Fibroblast of mammary gland (primary cell): ENCODE measurements around the gene SGIP1.

Source experiments
- DNase-seq: peaks from one replicate; pipeline ENCODE4 v3.0.0-alpha.2; 2010; ENCODE audit warnings: low read depth
- H3K4me3 ChIP-seq: 2 replicates; pipeline ENCODE4 v1.5.1; 2011; ENCODE audit warnings: low read depth, mild to moderate bottlenecking, low read length, moderate library complexity; ENCODE audit not compliant: control insufficient read depth
- TF ChIP-seq, protein P1 (sequence below): conservative IDR thresholded peaks from 2 replicates; pipeline ENCODE4 v1.5.1; 2011; ENCODE audit warnings: low read depth, low read length, inconsistent platforms; ENCODE audit not compliant: control insufficient read depth, insufficient read depth

SGIP1 gene

DNA sequence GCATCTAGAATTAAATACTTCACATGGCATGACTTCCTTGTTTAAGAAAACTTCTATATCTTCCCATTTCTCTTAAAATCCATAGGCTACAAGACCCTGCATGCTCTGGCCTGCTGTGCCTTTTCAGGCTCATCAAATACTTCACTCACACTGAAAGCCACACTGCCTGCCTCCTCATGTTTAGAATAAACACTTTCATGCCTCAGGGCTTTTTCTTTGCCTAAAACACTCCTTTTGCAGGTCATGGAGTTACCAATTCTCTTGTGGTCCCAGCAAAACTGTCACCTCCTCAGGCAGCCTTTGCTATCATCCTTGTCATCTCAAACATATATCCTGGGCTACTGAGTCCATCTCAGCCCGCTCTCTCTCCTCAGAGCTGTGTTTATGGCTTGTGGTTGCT, 5.5 kb downstream of the SGIP1 start:
- TF ChIP-seq, protein P1, sequence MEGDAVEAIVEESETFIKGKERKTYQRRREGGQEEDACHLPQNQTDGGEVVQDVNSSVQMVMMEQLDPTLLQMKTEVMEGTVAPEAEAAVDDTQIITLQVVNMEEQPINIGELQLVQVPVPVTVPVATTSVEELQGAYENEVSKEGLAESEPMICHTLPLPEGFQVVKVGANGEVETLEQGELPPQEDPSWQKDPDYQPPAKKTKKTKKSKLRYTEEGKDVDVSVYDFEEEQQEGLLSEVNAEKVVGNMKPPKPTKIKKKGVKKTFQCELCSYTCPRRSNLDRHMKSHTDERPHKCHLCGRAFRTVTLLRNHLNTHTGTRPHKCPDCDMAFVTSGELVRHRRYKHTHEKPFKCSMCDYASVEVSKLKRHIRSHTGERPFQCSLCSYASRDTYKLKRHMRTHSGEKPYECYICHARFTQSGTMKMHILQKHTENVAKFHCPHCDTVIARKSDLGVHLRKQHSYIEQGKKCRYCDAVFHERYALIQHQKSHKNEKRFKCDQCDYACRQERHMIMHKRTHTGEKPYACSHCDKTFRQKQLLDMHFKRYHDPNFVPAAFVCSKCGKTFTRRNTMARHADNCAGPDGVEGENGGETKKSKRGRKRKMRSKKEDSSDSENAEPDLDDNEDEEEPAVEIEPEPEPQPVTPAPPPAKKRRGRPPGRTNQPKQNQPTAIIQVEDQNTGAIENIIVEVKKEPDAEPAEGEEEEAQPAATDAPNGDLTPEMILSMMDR, result no peak
- H3K4me3 ChIP-seq, result no peak overlapping the region
- no peak for DNase-seq

DNA sequence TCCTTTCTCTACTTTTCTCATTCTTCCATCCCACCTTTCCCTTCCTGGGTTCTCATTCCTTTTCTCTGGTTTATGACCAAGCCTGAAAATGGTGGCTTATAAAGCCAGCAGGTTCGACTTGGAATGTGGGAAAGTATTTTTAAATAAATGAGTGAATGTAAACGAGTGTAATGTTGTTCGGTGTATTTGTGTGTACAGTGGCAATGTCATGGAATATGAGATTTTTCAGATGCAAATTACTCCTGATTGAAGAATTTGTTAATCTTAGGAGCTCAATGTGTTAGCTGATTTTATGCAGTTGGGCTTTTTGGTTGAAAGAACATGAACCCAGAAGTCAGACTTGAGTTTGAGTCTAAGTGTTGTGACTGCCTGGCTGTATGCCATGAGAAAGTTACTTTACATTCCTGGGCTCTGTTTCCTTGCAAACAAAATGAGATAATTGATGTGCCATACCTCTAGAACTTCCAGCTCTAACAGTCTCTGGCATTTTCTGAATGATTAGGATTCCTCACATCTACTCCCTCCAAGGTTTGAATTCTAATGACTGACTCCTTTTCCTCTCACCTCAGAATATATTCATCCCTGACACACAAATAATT, 6.6 kb downstream of the SGIP1 start:
- H3K4me3 ChIP-seq, result no peak overlapping the region
- TF ChIP-seq, protein P1, result no peak
- DNase-seq, result peak; percentile 43

DNA sequence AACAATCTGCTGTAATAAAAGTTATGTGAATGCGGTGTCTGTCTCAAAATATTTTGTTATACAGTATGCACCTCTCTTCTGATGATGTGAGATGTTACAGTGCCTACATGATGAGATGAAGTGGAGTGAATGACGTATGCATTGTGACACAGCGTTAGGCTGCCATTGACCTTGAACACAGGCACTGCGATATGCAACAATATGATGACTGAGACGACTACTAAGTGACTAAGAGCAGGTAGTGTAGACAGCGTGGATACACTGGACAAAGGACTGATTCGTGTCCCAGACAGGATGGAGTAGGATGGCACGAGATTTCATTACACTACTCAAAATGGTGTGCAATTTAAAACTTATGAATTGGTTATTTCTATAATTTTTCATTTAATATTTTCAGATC, 8.4 kb downstream of the SGIP1 start:
- TF ChIP-seq, protein P1, result no peak
- no peak overlapping the region for H3K4me3 ChIP-seq
- no peak for DNase-seq

DNA sequence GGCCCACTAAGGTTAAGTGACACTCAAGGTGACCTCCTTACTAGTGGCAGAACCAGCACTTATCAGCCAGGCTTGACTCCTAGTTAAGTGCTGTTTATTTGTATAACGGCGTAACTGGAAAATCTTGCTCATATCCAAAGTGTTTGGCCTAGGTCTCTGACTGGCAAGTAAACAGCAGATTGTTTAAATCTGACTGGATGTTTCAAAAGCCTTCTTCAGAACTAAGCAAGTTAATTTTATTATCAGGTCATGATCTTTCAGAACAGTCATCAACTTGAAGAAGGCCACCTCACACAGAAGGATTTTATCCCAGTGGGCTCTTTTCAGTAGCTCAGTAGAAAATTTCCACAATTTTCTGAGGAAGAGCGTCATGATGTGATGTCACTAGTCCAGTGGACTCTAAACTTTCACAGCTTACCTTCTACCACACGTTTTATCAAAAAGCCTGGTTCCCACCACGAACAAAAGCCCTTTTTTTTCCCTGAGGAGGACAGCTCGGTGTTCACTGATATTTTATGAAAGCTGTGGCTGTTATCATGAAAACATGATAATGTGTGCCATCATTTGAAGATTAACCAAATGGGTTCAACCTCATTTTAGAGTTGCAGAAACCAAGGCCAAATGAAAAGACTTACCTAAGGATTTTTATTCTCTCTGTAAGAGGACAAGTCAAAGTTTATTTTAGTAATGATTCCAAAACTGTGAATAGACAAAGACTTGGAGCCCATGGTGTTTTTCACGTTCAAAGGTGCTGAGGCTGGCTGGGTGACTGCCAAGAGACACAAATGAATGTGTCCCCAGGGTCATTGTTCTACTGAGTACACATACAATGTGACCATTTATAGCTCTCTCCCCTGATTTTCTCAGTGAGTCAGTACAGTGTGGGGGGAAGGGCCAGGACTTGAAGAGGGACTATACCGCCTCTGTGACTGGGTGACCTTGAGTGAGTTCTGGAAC, 9.1 kb downstream of the SGIP1 start:
- no peak overlapping the region for H3K4me3 ChIP-seq
- TF ChIP-seq, protein P1, result no peak
- DNase-seq, result peak; percentile 82

DNA sequence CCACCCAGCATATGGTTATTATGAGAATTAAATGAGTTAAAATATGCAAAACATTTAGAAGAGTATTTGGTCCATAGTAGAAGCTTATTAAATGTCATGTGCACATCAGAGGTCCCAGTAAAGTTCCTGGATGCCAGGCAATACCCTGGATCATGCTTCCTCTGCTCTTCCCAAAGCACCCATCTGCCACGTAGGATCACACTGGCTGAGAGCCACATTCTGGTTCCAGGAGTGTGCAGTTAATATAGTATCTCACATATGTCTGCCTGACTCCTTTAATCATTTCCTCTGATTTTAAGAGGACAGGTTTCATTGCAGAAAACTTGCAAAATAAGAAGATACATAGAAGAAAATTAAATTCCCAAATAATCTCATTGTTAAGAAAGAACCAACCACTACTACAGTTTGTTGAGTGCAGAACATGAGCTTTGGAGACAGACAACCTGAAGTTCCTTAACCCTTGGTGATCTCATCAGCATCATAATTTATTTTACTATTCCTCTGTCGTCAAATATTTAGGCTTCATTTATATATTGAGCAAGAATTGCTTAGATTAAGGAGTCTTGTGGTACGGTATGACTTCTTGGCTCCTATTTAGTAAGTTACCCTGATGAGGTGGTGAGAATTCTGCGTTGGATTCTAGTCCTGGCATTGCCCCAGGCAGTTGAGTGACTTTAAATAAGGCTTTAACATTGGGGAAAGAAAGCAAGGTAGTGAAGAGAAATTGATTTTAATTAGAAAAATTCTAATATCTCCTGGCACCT, 12.3 kb downstream of the SGIP1 start:
- TF ChIP-seq, protein P1, result no peak
- DNase-seq, result peak; percentile 50
- H3K4me3 ChIP-seq, result no peak overlapping the region

DNA sequence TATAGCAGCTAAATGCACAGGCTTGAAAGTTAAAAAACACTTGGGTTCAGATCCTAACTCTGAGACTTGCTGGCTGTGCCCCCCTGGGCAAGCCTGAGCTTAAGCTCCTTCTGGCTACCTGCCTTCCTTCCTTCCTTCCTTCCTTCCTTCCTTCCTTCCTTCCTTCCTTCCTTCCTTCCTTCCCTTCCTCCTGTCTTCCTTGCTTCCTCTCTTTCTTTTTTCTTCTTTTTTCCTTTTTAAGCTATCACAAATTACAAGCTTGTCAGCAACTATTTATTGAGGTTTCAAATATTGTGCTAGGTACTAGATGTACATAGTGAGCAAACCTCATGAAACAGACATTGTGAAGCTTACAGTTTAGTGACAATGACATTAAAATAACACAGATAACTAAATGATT, 15.1 kb downstream of the SGIP1 start:
- TF ChIP-seq, protein P1, result no peak

More for the DNA sequence above, 15.1 kb downstream of the SGIP1 start:
- DNase-seq, result no peak
- H3K4me3 ChIP-seq, result no peak overlapping the region
